GM21528 (cell line): ENCODE measurements around the gene SEC14L5.

ENCODE experiments used
- ATAC-seq: cut with Tn5 transposase; IDR thresholded peaks from one replicate; pipeline ENCODE4 v1.9.1; 2021; ENCODE audit warnings: mild to moderate bottlenecking, moderate library complexity; ENCODE audit not compliant: unreplicated experiment, low FRiP score

Gene SEC14L5

GRCh38 chr16:5062790-5063765 lies 104.9 kb downstream of the SEC14L5 start:
- no peak for ATAC-seq

- ATAC-seq = no peak
Measured at GRCh38 chr16:5064915-5065314, 106.8 kb downstream of the SEC14L5 start.

GRCh38 chr16:5065326-5065725 lies 107.2 kb downstream of the SEC14L5 start:
- no peak for ATAC-seq

- ATAC-seq = no peak
Measured at GRCh38 chr16:5065813-5066212, 107.7 kb downstream of the SEC14L5 start, which contains the start of gene C16orf89. TSS of gene C16orf89 (minus strand) at chr16:5065956. CDS start at chr16:5065908, 48 bp downstream.

GRCh38 chr16:5066511-5066910 lies 108.4 kb downstream of the SEC14L5 start:
- no peak for ATAC-seq
